Inferior parietal cortex (tissue), 1 donor: ENCODE measurements around the gene PIGS.
"Not testable (repeated sequence)": the region's sequence is repeated elsewhere in the genome, so short reads cannot be mapped to it uniquely, and the experiment has no call there.

ENCODE experiments used
- DNase-seq: peaks from one replicate; pipeline ENCODE4 v3.0.0-alpha.2; 2016; ENCODE audit errors: extremely low spot score

PIGS gene

DNA sequence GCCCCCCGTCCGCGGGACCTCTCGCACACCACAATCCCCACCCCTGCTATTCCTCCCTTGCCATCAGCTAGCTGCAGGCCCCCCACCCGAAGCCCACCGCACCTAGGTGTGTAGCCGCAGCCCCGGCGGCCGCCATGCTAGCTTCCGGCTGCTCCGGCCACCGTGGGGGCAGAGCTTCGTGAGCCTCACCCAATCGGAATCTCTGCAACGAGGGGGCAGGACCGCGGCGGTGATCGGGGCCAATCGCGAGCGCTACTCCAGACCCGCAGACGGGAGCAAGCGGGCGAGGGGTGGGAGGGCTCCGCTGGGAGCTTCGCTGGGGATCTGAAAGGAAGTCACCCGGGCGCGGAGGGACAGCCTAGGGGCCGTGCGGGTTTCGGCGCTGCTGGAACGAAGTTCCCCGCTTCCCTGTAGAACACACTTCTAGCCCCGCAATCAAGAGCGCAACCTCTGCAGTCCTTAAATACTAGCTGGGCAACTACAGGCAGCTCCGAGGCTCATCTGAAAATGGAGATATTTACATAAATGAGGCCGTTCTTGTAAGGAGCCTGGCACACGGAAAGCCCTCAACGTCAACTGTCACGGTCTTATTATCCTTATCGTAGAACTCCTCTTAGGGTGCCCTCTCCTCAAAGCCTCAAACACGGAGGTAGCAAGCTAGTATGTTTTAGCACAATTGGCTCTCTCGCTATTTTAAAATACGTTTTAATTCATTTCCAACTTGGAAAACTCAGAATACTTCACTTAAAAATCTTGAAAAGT is at the start of gene PIGS:
Gene PIGS (minus strand): TSS at position 164 of the 762 bp plus-strand sequence. CDS start 28 bp downstream, at position 136.
- peak; percentile 92 for DNase-seq

DNA sequence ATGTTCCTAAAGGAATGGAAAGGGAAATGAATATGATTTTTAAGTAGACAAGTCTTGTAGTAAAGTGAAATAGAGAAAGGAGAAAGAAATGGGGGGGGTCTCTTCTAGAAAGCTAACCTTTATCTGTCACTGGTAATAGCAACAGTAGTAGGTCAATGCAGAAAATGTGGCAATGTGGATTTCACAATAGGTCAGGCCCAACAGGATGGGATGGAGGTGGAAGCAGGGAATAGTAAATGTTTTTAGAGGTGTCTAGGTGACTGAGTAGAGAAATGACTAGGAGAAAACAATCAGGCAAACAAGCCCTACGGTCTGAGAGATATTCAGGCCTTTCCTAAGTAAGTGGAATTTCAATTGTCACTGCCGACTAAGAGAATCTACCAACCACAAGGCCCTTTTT is 48.7 kb upstream of the PIGS start:
- no peak for DNase-seq

DNA sequence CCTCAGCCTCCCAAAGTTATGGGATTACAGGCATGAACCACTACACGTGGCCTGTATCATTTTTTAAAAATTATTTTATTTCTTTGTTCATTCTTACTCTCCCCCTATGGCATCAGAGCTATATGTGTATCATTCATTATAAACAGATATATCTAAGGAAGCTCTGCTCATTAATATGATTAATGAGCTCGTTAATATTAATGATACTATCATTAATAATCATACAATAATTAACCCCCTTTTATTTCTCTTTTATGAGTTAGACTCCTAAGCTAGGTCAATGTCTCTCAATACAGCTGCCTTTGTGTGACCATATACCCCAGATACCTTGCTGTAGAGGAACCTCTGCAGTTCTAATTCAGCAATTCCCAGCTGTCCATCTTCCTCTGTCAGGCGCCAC is 47.1 kb upstream of the PIGS start:
- no peak for DNase-seq

DNA sequence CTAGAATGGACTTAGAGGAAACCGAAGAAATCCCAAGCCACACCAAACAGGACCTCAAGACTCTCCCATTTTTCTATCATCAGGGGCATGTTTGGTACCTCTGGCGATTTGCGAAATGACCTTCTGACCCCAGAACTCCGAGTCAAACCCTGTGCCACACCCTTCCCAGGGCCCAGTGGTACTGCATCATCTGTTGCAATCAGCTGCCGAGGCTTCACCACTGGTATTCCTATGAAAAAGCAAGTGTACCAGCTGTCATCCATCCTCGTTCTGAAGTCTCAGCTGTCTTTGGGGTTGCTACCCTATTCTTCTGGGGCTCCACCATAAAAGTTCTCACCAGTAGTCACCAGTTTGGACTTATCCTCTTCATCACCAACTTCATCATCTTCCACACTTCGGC is 45.0 kb upstream of the PIGS start:
- no peak for DNase-seq

DNA sequence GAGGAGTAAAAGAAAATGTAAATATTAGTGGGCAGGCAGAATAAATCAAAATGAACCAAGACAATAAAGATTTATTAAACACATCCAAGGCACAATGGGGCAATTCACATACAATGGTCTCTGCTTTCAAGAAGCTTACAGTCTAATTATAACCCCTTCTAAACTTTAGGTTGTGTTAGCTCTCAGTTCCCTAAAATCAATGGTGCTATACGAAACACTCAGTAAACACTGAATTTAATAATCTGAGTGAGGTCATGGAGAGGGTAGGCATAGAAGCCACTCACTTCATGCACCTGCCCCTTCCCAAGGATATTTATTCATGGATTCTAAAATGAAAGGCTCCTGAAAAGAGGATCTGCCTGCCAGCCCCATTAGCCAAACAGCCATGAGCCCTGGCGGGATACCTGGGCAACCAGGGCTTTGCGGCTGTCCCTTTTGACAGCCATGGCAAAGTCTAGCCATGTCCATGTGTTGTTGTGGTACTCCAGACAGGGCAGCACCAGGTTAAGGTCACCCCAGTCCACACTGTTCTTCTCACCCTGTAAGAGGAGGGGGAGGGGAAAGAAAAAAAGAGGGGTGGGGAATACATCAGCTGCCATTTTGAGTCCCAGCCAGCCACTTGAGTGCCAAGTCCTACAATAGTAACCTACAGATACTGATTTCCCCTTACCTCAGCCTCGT is 44.1 kb upstream of the PIGS start:
- no peak for DNase-seq

DNA sequence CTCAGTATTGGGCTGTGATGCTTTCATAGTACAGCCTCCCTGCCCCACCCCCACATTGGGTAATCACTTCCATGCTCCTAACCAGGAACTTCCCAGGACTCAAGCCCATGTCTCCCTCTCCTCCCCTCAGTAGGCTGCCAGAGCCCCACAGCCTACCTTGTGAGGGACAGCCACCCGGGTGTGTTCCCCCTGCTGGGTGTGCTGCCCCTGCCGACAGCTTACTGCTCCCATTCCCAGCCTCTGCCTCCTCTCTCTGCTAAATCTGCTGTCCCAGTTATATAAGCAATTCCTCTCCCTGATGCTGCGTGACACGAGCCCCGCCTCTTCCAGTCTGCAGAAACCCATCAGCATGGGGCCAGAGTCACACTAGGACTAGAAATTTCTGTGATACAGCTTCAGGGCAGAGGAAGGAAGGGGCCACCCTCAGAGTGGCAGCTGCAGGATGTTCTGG is 42.6 kb upstream of the PIGS start, which contains the start of gene RSKR:
Gene RSKR (minus strand): TSS at position 255 of the 451 bp plus-strand sequence. CDS start 24 bp downstream, at position 231.
- DNase-seq, result peak; percentile 63

DNA sequence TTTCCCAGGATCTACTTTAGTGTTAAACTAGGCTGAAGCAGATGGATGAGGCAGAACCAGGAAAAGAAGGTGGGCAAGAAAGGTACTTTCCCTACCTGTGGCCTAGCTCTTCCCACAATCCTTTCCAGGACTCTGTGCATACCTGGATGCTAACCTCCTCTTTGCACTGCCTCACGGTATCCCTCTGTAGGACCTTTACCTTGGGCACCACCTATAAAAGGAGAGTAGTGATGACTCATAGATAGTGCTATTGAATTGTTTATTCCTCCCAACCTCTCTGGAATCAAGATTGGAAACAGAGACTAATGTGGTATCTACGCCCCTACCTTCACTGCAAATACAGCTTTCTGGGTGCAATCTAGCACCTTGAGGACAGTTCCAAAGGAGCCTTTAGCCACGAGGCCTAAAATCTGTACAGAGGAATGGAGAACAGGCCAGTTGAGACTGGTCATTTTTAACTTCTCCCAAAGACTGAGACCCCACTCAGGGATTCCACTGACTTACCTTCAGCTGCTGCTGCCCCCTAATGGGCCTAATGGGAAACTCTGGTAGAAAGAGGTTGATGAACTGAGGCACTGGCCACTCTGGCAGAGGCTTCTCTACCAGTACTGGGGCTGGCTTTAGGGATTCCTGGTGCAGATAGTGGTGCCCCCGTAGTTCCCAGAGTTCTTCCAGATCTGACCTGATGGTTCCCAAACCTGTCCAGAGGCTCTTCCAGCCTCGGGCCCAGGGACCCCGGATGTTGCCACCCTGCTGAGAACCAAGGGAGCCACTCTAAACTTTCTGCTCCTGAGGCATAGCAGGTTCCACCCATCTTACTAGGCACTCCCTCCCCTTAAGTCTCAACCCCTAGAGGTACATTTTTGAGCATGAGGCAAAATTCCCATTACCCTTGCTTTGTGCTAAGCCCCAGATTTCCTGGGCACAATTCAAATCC is 41.9 kb upstream of the PIGS start:
- peak; percentile 69 for DNase-seq

DNA sequence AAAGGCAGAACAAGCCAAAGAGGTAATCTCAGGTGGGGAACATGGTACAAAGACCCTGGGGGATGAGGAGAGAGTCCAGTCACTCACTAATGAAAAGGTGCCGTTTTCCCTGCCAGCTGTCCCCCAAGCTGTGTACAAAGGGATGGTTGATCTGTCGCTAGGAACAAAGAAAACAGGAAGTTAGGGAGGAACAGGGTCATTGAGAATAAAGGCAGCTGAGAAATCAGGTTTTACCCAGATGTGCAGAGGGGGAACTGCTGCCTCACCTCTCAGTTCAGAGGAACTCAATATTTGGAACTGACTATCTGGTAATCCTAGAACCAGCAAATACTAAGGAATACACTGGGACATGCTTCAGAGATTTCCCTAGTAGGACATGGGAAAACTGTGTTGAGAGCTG is 41.2 kb upstream of the PIGS start:
- DNase-seq, result no peak

DNA sequence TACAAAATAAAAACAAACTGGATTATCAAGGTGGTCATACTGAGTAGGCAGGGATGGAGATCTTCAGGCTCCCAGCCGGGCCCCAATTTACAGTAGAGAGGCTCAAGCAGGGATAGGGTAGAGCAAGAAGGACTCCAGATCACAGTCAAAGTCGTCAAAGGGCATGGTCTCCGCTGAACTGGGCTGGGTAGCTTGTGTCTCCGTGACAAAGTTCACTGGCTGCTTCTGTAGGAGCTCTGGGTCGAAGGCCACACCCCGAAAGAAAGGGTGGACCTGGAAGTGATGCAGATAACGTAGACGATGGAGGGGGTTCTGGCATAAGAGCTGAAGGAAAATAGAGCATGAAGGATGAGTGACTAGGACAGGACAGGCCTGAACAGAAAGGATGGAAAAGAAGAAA is 39.1 kb upstream of the PIGS start:
- DNase-seq, result no peak

DNA sequence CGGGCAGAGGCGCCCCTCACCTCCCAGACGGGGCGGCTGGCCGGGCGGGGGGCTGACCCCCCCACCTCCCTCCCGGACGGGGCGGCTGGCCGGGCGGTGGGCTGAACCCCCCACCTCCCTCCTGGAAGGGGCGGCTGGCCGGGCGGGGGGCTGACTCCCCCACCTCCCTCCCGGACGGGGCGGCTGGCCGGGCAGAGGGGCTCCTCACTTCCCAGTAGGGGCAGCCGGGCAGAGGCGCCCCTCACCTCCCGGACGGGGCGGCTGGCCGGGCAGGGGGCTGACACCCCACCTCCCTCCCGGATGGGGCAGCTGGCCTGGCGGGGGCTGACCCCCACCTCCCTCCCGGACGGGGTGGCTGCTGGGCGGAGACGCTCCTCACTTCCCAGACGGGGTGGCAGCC is 32.7 kb upstream of the PIGS start:
- not testable (repeated sequence) for DNase-seq

DNA sequence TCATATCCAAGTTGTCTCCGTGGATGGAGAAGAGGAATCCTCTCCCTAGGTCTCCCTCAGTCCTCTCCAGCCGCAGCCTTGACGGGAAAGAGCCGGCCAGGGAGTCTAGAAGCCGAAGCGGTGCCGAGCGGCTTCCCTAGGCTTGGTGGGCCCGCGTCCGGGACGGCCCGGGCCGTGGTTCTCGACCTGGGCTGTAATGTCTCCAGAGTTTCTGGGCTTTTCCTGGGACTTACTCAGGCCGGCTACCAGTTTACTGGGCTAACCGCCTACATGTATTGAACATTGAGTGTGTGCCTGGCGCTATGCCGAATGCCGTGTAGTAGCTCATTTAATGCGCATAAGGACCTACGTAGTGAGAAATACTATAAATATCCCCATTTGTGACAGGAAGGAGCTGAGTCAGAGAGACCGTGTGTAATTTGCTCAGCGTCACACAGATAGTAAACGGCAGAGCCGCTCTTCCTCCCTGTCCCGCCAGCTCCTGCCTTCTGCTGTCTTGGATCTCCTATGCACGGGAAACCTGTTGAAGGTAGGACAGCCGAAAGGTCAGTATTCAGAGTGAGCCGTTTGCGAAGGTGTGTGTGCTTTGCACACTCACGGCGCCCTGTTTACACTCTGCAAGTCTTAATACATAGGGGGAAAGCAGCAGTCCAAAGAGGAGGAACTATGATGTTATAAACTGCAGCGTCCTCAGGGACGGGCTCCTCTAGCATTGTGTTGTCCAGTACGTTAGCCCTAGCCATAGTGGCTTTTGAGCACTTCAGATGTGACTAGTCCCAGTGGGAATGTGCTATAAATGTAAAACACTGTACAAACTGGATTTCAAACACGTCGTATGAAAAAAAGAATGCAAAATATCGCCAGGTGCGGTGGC is 28.2 kb upstream of the PIGS start:
- peak; percentile 67 for DNase-seq

DNA sequence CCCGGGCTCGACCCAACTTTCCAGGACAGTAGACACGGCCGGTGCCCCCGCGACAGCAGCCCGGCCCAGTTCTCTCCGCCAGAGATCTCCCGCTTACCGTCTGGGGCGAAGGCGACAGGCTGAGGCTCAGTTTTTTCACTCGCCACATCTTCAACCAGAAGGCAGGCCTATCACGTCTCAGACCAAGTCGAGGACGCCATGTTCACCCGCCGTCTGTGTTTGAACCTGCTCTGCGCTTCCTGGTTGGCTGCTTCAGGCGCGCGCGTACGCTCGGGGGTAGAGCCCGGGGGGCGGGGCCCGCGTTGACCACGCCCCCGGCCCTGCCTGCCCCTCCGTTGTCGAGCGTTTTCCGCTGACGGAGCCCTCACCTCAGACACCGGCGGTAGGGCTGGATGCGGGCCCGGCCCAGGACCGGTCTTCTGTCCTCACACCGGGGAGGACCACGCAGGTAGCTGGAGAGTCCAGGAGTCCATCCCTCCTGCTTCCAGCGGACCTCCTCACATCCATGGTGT is 27.5 kb upstream of the PIGS start, which contains the start of gene SPAG5:
Gene SPAG5 (minus strand): TSS at position 227 of the 512 bp plus-strand sequence. CDS start 79 bp downstream, at position 148.
- peak; percentile 88 for DNase-seq

DNA sequence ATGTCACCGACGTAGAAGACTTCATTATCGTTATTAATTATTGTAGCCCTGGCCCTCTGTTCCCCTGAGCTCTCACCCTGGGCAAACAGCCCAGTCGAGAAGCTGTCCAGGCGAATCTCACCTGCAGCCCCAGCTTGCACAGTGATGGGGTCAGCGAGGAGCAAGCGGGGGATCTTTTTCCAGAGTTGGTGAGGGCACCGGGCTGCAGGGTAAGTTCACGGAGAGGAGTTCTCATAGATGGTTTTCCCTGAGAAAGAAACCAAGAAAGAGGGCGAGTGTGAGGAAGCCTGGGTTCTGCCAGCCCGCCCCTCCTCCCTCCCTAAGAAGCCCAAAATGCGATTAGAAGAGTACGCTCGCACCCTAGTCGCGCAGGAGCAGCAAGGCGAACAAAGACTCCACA is 27.1 kb upstream of the PIGS start:
- DNase-seq, result no peak

DNA sequence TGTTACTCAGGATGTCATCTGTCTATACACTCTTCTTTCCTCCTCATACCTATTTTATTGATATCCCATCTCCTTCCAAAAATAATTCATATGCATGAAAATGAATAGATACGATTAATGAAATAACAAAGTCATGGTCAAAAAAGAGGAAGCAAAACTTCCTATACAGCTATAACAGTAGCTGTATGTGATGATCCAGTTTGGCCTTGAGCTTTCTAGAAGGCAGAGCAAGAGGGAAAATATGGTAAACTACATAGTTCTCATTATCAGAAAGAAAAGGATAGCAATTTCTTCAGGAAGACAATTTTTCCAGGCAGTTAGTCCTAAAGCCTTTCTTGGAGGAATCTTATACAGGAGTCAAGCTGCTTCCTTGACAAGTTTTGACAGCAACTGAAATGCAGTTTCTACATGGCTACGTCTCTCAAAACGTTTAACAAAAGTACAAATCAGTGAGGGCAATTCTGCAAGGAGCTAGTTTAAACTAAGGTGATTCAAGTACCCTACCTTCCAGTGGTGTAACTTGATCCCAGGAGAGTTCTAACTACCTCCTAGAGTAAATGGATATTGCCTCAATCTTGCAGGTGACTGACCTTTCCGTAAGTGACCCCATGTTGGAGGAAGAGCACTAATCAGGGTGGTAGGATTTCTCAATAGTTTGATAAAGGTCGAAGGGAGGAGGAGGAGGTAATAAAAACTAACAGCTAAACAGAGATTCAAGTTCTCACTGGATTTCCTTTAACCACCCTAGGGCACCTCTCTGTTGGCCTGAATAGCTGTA is 26.5 kb upstream of the PIGS start:
- no peak for DNase-seq

DNA sequence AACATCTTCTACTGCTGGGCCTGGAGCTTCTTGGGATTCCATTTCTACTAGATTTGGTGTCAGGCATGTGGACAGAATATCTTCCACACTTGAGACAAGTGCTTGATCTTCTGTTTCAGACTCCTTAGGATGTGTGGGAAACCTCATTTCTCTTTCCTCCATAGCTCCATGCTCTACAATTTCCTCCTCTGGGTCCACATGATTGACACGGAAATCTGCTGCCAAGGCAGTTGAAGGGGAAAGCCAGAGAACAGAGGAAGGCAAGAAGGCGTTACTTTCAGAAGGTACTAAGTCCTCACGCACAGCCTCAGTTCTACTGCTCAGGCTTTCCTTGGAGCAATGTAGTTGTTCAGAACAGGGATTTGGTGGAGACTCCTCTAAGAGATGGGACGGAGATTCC is 20.9 kb upstream of the PIGS start:
- no peak for DNase-seq

DNA sequence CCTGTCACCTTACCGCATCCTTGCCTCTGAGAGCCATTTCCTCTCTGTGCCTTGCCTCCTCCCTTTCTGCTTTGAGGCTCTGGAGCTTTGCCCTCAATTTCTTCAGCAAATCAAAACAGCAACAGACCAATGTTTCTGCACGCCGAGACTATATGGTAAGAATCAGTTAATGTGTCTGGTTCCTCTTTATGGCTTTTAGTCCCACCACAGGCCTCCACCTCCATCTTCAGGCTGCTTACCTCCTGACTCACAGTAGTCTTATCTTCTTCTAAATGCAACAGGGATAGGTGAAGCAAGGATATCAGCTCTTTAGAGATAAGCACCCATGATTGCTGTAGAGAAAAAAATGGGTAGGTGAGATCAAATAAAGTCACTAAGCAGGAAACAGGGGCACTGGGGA is 14.5 kb upstream of the PIGS start:
- no peak for DNase-seq

DNA sequence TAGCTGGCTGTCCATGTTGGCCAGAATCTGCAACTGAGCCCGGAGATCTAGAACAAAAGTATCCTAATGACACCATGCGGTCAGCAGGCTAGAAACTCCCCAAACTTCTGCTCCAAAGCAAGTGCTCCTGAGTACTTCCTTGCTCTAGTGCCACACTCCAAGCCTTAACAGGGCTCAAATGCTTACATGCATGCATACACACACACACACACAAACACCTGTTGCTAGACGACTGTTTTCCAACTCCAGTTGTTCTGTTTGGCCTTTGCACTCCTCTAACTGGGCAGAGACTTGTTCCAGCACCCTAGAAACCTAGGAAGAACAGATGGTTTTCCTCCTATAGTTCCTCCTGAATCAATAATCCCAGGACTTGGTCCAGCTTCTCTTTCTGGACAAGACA is 13.1 kb upstream of the PIGS start:
- DNase-seq, result no peak

DNA sequence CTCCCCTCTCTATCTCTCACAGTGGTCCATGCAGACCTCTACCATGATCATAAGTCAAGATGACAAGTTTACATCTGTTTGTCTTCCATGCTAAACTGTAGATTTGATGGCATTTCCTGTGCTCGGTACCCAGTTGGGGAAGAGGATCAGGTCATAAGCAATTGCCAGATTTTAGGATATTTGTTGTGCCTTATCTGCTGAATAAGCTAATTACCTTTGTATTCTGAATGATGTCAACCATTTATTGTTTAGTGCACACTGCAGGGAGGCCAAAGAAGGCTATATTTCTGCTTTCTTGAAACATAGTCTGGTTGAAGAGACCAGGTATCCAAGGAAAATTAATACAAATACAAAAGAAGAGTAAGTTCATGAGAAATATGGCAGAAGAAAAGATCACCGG is 11.2 kb upstream of the PIGS start:
- no peak for DNase-seq

DNA sequence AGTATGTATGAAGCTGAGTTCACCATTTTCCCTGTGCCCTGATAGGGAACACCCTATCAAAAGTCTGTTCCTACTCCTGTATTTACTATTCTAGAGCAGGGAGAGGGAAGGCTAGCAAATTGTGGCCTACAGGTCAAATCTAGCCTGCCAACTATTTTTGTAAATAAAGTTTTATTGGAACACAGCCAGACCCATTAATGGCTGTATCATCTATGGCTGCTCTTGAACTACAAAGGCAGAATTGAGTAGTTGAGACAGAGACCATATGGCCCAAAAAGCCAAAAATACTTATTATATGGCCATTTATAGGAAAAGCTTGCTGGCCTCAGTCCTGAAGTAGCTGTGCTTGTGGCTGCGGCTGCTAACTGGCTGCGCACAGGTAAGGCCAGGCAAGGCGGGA is 9.6 kb upstream of the PIGS start:
- no peak for DNase-seq

DNA sequence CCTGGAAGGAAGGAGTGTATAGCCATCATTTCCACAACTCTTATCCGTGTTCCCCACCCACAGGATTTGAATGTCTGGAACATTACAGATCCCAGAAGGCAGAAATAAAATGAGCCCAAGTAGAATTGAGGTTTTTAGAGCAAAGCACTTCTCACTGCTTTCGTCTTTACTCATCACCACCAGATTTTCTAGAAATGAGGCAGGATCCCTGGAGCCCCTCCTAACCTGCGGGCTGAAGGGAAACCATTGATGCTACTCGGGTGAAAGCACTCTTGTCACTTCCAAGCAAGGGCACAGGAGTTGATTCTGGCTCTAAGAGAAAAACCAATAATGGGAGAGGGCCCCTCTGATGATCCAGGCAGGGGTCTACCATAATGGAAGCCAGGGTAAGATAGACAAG is 8.2 kb upstream of the PIGS start:
- no peak for DNase-seq
